AG10803 (cell line): Measurements from ENCODE around the gene IRF7.
A peak's percentile ranks its signal among the peaks of the same experiment; 100 is the strongest.

Source experiments
- DNase-seq: peaks from one replicate; pipeline ENCODE4 v3.0.0; 2010; ENCODE audit warnings: low read depth
- H3K4me3 ChIP-seq: 2 replicates; pipeline ENCODE4 v1.5.1; 2011; ENCODE audit warnings: mild to moderate bottlenecking, low read length, control low read depth
- CTCF ChIP-seq: conservative IDR thresholded peaks from 2 replicates; pipeline ENCODE4 v1.5.1; 2011; ENCODE audit warnings: mild to moderate bottlenecking, low read length, control low read depth, inconsistent platforms

Gene IRF7

GRCh38 chr11:624705-625635, 9.2 kb upstream of the IRF7 start, which contains the start of gene CDHR5:
CDHR5 (minus strand) TSS chr11:624955; CDS start chr11:624902, 53 bp downstream.
- no peak for TF ChIP-seq CTCF
- DNase-seq = no peak
- no peak within 1 kb of the TSS for H3K4me3 ChIP-seq

- no peak for TF ChIP-seq CTCF
- H3K4me3 ChIP-seq = no peak overlapping the region
- peak; percentile 18 for DNase-seq
Observed at GRCh38 chr11:623999-624704, 8.4 kb upstream of the IRF7 start.

- no peak overlapping the region for H3K4me3 ChIP-seq
- DNase-seq = no peak
- no peak for TF ChIP-seq CTCF
Observed at GRCh38 chr11:623349-623869, 7.7 kb upstream of the IRF7 start.

GRCh38 chr11:621838-622237, 6.1 kb upstream of the IRF7 start:
- TF ChIP-seq CTCF = no peak
- H3K4me3 ChIP-seq = no peak overlapping the region
- DNase-seq = no peak

- no peak for DNase-seq
- TF ChIP-seq CTCF = no peak
- no peak overlapping the region for H3K4me3 ChIP-seq
Observed at GRCh38 chr11:620935-621814, 5.4 kb upstream of the IRF7 start.

GRCh38 chr11:620201-620600, 4.5 kb upstream of the IRF7 start:
- no peak for DNase-seq
- TF ChIP-seq CTCF = no peak

More at GRCh38 chr11:620201-620600, 4.5 kb upstream of the IRF7 start:
- H3K4me3 ChIP-seq = no peak overlapping the region
